Measurements from ENCODE around the gene SLC22A31.
"Not testable (repeated sequence)": the region's sequence is repeated elsewhere in the genome, so short reads cannot be mapped to it uniquely, and the experiment has no call there.

The SLC22A31 gene

GRCh38 chr16:89193576-89194293, 6.6 kb downstream of the SLC22A31 start:
- FAIRE-seq, result no peak
- no peak for DNase-seq (ENCODE audit: insufficient read length, low spot score)

- peak; percentile 88 for DNase-seq (ENCODE audit: insufficient read length, low spot score)
- FAIRE-seq, result peak; percentile 11
Observed at GRCh38 chr16:89192956-89193575, 7.3 kb downstream of the SLC22A31 start.

- not testable (repeated sequence) for DNase-seq (ENCODE audit: insufficient read length, low spot score)
- peak; percentile 86 for FAIRE-seq
Observed at GRCh38 chr16:89192186-89192955, 8.0 kb downstream of the SLC22A31 start.

- no peak for DNase-seq (ENCODE audit: insufficient read length, low spot score)
- FAIRE-seq, result no peak
Observed at GRCh38 chr16:89191901-89192185, 8.5 kb downstream of the SLC22A31 start.

- DNase-seq (ENCODE audit: insufficient read length, low spot score) (no peak), FAIRE-seq (no peak)
Observed at GRCh38 chr16:89191033-89191900, 9.1 kb downstream of the SLC22A31 start.

GRCh38 chr16:89190150-89190958, 10.0 kb downstream of the SLC22A31 start:
- FAIRE-seq, result no peak

GRCh38 chr16:89189358-89190025, 10.8 kb downstream of the SLC22A31 start:
- FAIRE-seq, result no peak
- no peak for DNase-seq (ENCODE audit: insufficient read length, low spot score)

More at GRCh38 chr16:89190150-89190958, 10.0 kb downstream of the SLC22A31 start:
- no peak for DNase-seq (ENCODE audit: insufficient read length, low spot score)

GRCh38 chr16:89188471-89189357, 11.6 kb downstream of the SLC22A31 start:
- DNase-seq (ENCODE audit: insufficient read length, low spot score); FAIRE-seq: not testable (repeated sequence)

GRCh38 chr16:89187770-89188392, 12.5 kb downstream of the SLC22A31 start:
- FAIRE-seq (no peak), DNase-seq (ENCODE audit: insufficient read length, low spot score) (no peak)

GRCh38 chr16:89187032-89187769, 13.1 kb downstream of the SLC22A31 start:
- no peak for FAIRE-seq
- no peak for DNase-seq (ENCODE audit: insufficient read length, low spot score)

- FAIRE-seq; DNase-seq (ENCODE audit: insufficient read length, low spot score): not testable (repeated sequence)
Observed at GRCh38 chr16:89186593-89187031, 13.7 kb downstream of the SLC22A31 start.

GRCh38 chr16:89185887-89186592, 14.3 kb downstream of the SLC22A31 start:
- not testable (repeated sequence) for DNase-seq (ENCODE audit: insufficient read length, low spot score); FAIRE-seq

GRCh38 chr16:89184933-89185794, 15.2 kb downstream of the SLC22A31 start:
- FAIRE-seq (no peak), DNase-seq (ENCODE audit: insufficient read length, low spot score) (no peak)

GRCh38 chr16:89184677-89184932, 15.7 kb downstream of the SLC22A31 start:
- FAIRE-seq (no peak), DNase-seq (ENCODE audit: insufficient read length, low spot score) (no peak)

- no peak for DNase-seq (ENCODE audit: insufficient read length, low spot score)
- FAIRE-seq, result no peak
Observed at GRCh38 chr16:89183975-89184676, 16.2 kb downstream of the SLC22A31 start.

All from GM19239 (cell line).